ENCODE data around the gene FBXO38. TPM values are rescaled to one million over a fixed set of nuclear protein-coding genes. Genes with fewer than 3 reads are reported as not detected.

Gene FBXO38
- total RNA-seq, 1 donor from 2014 or later, result 64.6 TPM

- Mint-ChIP-seq H3K4me1 (no peaks in the 10 kb centered on the region), H3K27ac (no peak overlapping the region), H3K4me3 (no peak overlapping the region), H3K36me3 (peaks cover 3% of the 10 kb centered on the region), H3K9me3 (no peaks in the 10 kb centered on the region), H3K27me3 (ENCODE audit: insufficient read depth, low read depth) (no peaks in the 10 kb centered on the region)
- TF ChIP-seq EZH2phosphoT487 (IDR thresholded peaks at IDR 0.05) (no peak), EZH2 (IDR thresholded peaks at IDR 0.05) (no peak)
- Histone ChIP-seq H2AFZ (replicated peaks) (no peak overlapping the region), H4K20me1 (ENCODE audit: low read depth) (peaks cover 33% of the 10 kb centered on the region), H3K4me2 (no peak overlapping the region), H3K4me1 (peaks cover 40% of the 10 kb centered on the region), H3F3A (ENCODE audit: low read depth) (peaks cover 14% of the 10 kb centered on the region), H3K4me3 (no peak overlapping the region), H3K79me2 (ENCODE audit: low read depth) (peaks cover 66% of the 10 kb centered on the region), H3K36me3 (peaks cover 16% of the 10 kb centered on the region), H3K9me3 (ENCODE audit: low read depth) (no peaks in the 10 kb centered on the region), H3K27ac (no peak overlapping the region), H3K27me3 (no peaks in the 10 kb centered on the region), H3K9ac (no peak overlapping the region)
- DNase-seq (ENCODE audit: low spot score), result no peak
Observed at GRCh38 chr5:148395031-148395430, 11.3 kb downstream of the FBXO38 start.

DNA sequence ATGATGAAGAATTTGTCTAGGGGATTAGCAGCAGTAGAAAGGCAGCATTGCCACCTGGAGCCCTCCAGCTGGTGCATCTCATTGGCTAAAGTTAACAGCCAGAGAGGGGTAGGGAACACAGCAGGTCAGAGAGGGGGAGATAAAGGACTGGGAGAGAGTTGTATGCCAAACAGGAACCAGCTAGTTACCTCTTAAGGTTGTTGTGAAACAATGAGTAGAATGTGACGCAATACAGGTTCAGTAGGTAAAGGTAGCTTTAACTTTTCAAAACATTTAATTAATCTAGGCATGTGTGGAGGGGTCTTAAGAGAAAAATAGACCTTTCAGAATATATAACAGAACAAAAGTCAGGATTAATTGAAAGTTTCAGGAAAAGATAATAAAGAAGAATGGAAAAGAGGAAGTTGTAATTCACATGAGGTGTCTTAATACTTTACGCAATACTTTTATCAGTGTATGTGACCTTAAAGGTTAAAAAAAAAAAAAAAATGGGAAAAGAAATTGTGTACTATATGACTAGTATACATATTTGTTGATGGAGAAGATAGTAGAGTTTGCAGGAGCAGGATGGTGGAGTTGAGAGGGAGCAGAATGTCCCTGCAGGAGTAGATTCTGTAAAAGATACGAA is 14.3 kb downstream of the FBXO38 start:
- Histone ChIP-seq H3K4me3 (no peak overlapping the region), H3K79me2 (ENCODE audit: low read depth) (peaks cover 36% of the 10 kb centered on the region), H3K27ac (peak overlapping the region; percentile 47), H2AFZ (replicated peaks) (no peak overlapping the region), H3K9ac (no peak overlapping the region), H3F3A (ENCODE audit: low read depth) (peaks cover 14% of the 10 kb centered on the region), H3K4me2 (peak overlapping the region; percentile 46), H3K36me3 (peaks cover 17% of the 10 kb centered on the region), H3K4me1 (peaks cover 34% of the 10 kb centered on the region), H4K20me1 (ENCODE audit: low read depth) (peaks cover 29% of the 10 kb centered on the region), H3K9me3 (ENCODE audit: low read depth) (no peaks in the 10 kb centered on the region), H3K27me3 (no peaks in the 10 kb centered on the region)
- TF ChIP-seq EZH2 (IDR thresholded peaks at IDR 0.05) (no peak), CTCF (IDR thresholded peaks at IDR 0.05) (no peak), EZH2phosphoT487 (IDR thresholded peaks at IDR 0.05) (no peak)
- H3K4me1 Mint-ChIP-seq, result no peaks in the 10 kb centered on the region
- DNase-seq (ENCODE audit: low spot score), result peak; percentile 71
- no peak overlapping the region for H3K4me3 Mint-ChIP-seq
- no peaks in the 10 kb centered on the region for H3K27me3 Mint-ChIP-seq (ENCODE audit: insufficient read depth, low read depth)
- peaks cover 5% of the 10 kb centered on the region for H3K36me3 Mint-ChIP-seq
- no peak overlapping the region for H3K27ac Mint-ChIP-seq
- no peaks in the 10 kb centered on the region for H3K9me3 Mint-ChIP-seq

GRCh38 chr5:148398698-148399121 is 15.0 kb downstream of the FBXO38 start:
- no peak overlapping the region for H3K4me3 ChIP-seq
- H3K79me2 ChIP-seq (ENCODE audit: low read depth), result peaks cover 30% of the 10 kb centered on the region
- Mint-ChIP-seq H3K9me3 (no peaks in the 10 kb centered on the region), H3K4me3 (no peak overlapping the region), H3K27me3 (ENCODE audit: insufficient read depth, low read depth) (no peaks in the 10 kb centered on the region), H3K36me3 (peaks cover 5% of the 10 kb centered on the region), H3K4me1 (no peaks in the 10 kb centered on the region), H3K27ac (no peak overlapping the region)
- no peak for DNase-seq (ENCODE audit: low spot score)
- peaks cover 14% of the 10 kb centered on the region for H3F3A ChIP-seq (ENCODE audit: low read depth)
- H3K4me2 ChIP-seq, result peak overlapping the region; percentile 46
- TF ChIP-seq CTCF (IDR thresholded peaks at IDR 0.05), result peak; percentile 25
- TF ChIP-seq EZH2 (IDR thresholded peaks at IDR 0.05), result no peak
- no peak for TF ChIP-seq EZH2phosphoT487 (IDR thresholded peaks at IDR 0.05)
- peaks cover 29% of the 10 kb centered on the region for H3K4me1 ChIP-seq
- no peaks in the 10 kb centered on the region for H3K27me3 ChIP-seq
- H2AFZ ChIP-seq (replicated peaks), result no peak overlapping the region
- H3K36me3 ChIP-seq, result peaks cover 17% of the 10 kb centered on the region
- no peaks in the 10 kb centered on the region for H3K9me3 ChIP-seq (ENCODE audit: low read depth)
- H3K9ac ChIP-seq, result no peak overlapping the region
- H4K20me1 ChIP-seq (ENCODE audit: low read depth), result peaks cover 29% of the 10 kb centered on the region
- no peak overlapping the region for H3K27ac ChIP-seq

GRCh38 chr5:148401604-148402003 is 17.8 kb downstream of the FBXO38 start:
- Histone ChIP-seq H3K27me3 (no peaks in the 10 kb centered on the region), H3K4me1 (peaks cover 27% of the 10 kb centered on the region), H3K36me3 (peaks cover 27% of the 10 kb centered on the region), H3K9ac (no peak overlapping the region), H2AFZ (replicated peaks) (no peak overlapping the region), H3K4me3 (no peak overlapping the region), H3K27ac (no peak overlapping the region), H3K79me2 (ENCODE audit: low read depth) (peaks cover 9% of the 10 kb centered on the region), H4K20me1 (ENCODE audit: low read depth) (peaks cover 32% of the 10 kb centered on the region), H3K4me2 (no peak overlapping the region), H3F3A (ENCODE audit: low read depth) (peaks cover 13% of the 10 kb centered on the region), H3K9me3 (ENCODE audit: low read depth) (no peaks in the 10 kb centered on the region)
- H3K27ac Mint-ChIP-seq, result no peak overlapping the region
- H3K4me3 Mint-ChIP-seq, result no peak overlapping the region
- no peaks in the 10 kb centered on the region for H3K9me3 Mint-ChIP-seq
- H3K27me3 Mint-ChIP-seq (ENCODE audit: insufficient read depth, low read depth), result no peaks in the 10 kb centered on the region
- H3K36me3 Mint-ChIP-seq, result peaks cover 6% of the 10 kb centered on the region
- no peak for DNase-seq (ENCODE audit: low spot score)
- H3K4me1 Mint-ChIP-seq, result no peaks in the 10 kb centered on the region
- no peak for TF ChIP-seq EZH2 (IDR thresholded peaks at IDR 0.05)
- no peak for TF ChIP-seq CTCF (IDR thresholded peaks at IDR 0.05)
- TF ChIP-seq EZH2phosphoT487 (IDR thresholded peaks at IDR 0.05), result no peak
